WTC11 (cell line): ENCODE results near the gene NRXN3. TPM values are rescaled to one million over a fixed set of nuclear protein-coding genes. Genes with fewer than 3 reads are reported as not detected.

ENCODE experiments used
- ATAC-seq: fragments of 200-7000 bp; cut with Tn5 transposase; 2 replicates; pipeline ENCODE4 v1.10.0; 2021; ENCODE audit warnings: mild to moderate bottlenecking, moderate library complexity
- CTCF ChIA-PET: fragments of 300-600 bp; sonication (Branson Sonifier 250); formaldehyde crosslinking; loops from one replicate; lab custom pipeline; 2021; ENCODE audit warnings: antibody characterized with exemption; lab: Charles Lee
- POLR2A ChIA-PET: fragments of 350-600 bp; sonication (Branson Sonifier 250); formaldehyde crosslinking; loops from one replicate; lab custom pipeline; 2021; ENCODE audit warnings: antibody characterized with exemption; lab: Charles Lee
- DNase-seq: peaks from one replicate; pipeline ENCODE4 v3.0.0; 2021; ENCODE audit warnings: low spot score
- H3K27ac Mint-ChIP-seq: 2 replicates; pipeline ENCODE4 v1.8.0; 2021; ENCODE audit warnings: mixed read lengths
- H3K27me3 Mint-ChIP-seq: 2 replicates; pipeline ENCODE4 v1.8.0; 2021; ENCODE audit warnings: low read depth, mild to moderate bottlenecking, moderate library complexity, mixed read lengths
- H3K36me3 Mint-ChIP-seq: 2 replicates; pipeline ENCODE4 v1.8.0; 2021; ENCODE audit warnings: mixed read lengths
- H3K4me1 Mint-ChIP-seq: 2 replicates; pipeline ENCODE4 v1.8.0; 2022; ENCODE audit warnings: mixed read lengths
- H3K4me3 Mint-ChIP-seq: 2 replicates; pipeline ENCODE4 v1.8.0; 2021; ENCODE audit warnings: mild to moderate bottlenecking, moderate library complexity, mixed read lengths
- H3K9me3 Mint-ChIP-seq: 2 replicates; pipeline ENCODE4 v1.8.0; 2021; ENCODE audit warnings: mixed read lengths
- ATF1 ChIP-seq: sonication (generic); formaldehyde crosslinking; IDR thresholded peaks from 2 replicates; pipeline ENCODE4 v1.8.1; 2023; ENCODE audit warnings: mild to moderate bottlenecking, moderate library complexity, missing genetic modification reagents
- CREB1 ChIP-seq: sonication (generic); formaldehyde crosslinking; IDR thresholded peaks from 2 replicates; pipeline ENCODE4 v1.8.0; 2023; ENCODE audit warnings: mild to moderate bottlenecking, missing genetic modification reagents
- CREM ChIP-seq: sonication (generic); formaldehyde crosslinking; IDR thresholded peaks from 2 replicates; pipeline ENCODE4 v1.8.1; 2022; ENCODE audit warnings: mild to moderate bottlenecking, missing genetic modification reagents, moderate library complexity
- ELF4 ChIP-seq: sonication (generic); formaldehyde crosslinking; IDR thresholded peaks from 2 replicates; pipeline ENCODE4 v1.8.1; 2022; ENCODE audit warnings: low read depth, mild to moderate bottlenecking, moderate library complexity, missing genetic modification reagents
- ESRRA ChIP-seq: sonication (generic); formaldehyde crosslinking; IDR thresholded peaks from 2 replicates; pipeline ENCODE4 v1.8.1; 2022; ENCODE audit warnings: mild to moderate bottlenecking, missing genetic modification reagents, borderline replicate concordance
- ETV6 ChIP-seq: sonication (generic); formaldehyde crosslinking; IDR thresholded peaks from 2 replicates; pipeline ENCODE4 v1.8.1; 2022; ENCODE audit warnings: mild to moderate bottlenecking, missing genetic modification reagents
- HMGA2 ChIP-seq: fragments of 250-450 bp; sonication (Bioruptor Pico); IDR thresholded peaks from 2 replicates; pipeline ENCODE4 v1.4.0; 2021; ENCODE audit warnings: mild to moderate bottlenecking, moderate library complexity
- NFYB ChIP-seq: sonication (generic); formaldehyde crosslinking; conservative IDR thresholded peaks from 2 replicates; pipeline ENCODE4 v1.8.0; 2022; ENCODE audit warnings: low read depth, missing genetic modification reagents
- OVOL2 ChIP-seq: fragments of 250-450 bp; sonication (Bioruptor Pico); IDR thresholded peaks from 2 replicates; pipeline ENCODE4 v1.9.0; 2021; ENCODE audit warnings: mild to moderate bottlenecking, borderline replicate concordance
- SMAD3 ChIP-seq: sonication (generic); formaldehyde crosslinking; IDR thresholded peaks from 2 replicates; pipeline ENCODE4 v1.8.0; 2022; ENCODE audit warnings: missing genetic modification reagents, mild to moderate bottlenecking, borderline replicate concordance
- TEAD1 ChIP-seq: sonication (generic); formaldehyde crosslinking; IDR thresholded peaks from 2 replicates; pipeline ENCODE4 v1.8.0; 2022; ENCODE audit warnings: mild to moderate bottlenecking, missing genetic modification reagents
- ZNF671 ChIP-seq: fragments of 250-450 bp; sonication (Bioruptor Pico); IDR thresholded peaks from 2 replicates; pipeline ENCODE4 v1.8.0; 2021; ENCODE audit warnings: mild to moderate bottlenecking
- total RNA-seq: library from RNA; stranded (reverse); gene quantifications from 3 replicates; pipeline ENCODE4 v1.2.3, GENCODE V29; 2021
- TF ChIP-seq, protein P1 (sequence below): sonication (generic); formaldehyde crosslinking; IDR thresholded peaks from 2 replicates; pipeline ENCODE4 v1.8.0; 2023; ENCODE audit warnings: mild to moderate bottlenecking, missing genetic modification reagents
- TF ChIP-seq, protein P2 (sequence below): sonication (generic); formaldehyde crosslinking; IDR thresholded peaks from 2 replicates; pipeline ENCODE4 v1.8.0; 2022; ENCODE audit warnings: mild to moderate bottlenecking, missing genetic modification reagents
- TF ChIP-seq, protein P3 (sequence below): sonication (generic); formaldehyde crosslinking; IDR thresholded peaks from 2 replicates; pipeline ENCODE4 v1.8.1; 2022; ENCODE audit warnings: mild to moderate bottlenecking, moderate library complexity, missing genetic modification reagents
- TF ChIP-seq, protein P4 (sequence below): sonication (generic); formaldehyde crosslinking; IDR thresholded peaks from 2 replicates; pipeline ENCODE4 v1.8.0; 2023; ENCODE audit warnings: missing genetic modification reagents, mild to moderate bottlenecking, borderline replicate concordance
- TF ChIP-seq, protein P5 (sequence below): sonication (generic); formaldehyde crosslinking; IDR thresholded peaks from 2 replicates; pipeline ENCODE4 v1.8.0; 2022; ENCODE audit warnings: mild to moderate bottlenecking, missing genetic modification reagents
- TF ChIP-seq, protein P6 (sequence below): fragments of 250-450 bp; sonication (Bioruptor Pico); IDR thresholded peaks from 2 replicates; pipeline ENCODE4 v1.9.0; 2021; ENCODE audit warnings: mild to moderate bottlenecking

The NRXN3 gene
- total RNA-seq, 1 experiment from 2014 or later: 3.0 TPM

DNA sequence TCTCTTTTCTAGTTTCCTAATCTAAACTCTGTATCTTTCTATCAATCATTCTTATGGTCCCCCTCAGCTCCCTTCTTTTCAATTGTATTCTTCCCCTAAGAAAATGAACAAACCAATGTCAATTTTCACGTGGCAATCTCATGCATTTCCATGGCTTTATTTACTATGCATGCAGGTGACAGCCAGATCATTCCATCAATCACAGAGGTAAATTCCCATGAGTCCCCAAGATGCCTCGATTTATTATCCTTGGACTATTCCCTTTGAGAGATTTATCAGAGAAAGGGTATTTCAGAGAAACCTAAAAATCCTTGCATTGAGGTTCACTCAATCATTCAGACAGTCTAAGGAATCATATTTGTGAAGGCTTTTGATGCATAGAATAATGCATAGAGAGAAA lies 1739.9 kb downstream of the NRXN3 start:
- POLR2A ChIA-PET: no interaction called here
- peaks cover 4% of the 10 kb centered on the region for H3K36me3 Mint-ChIP-seq
- no peak overlapping the region for H3K27ac Mint-ChIP-seq
- no peak for DNase-seq
- H3K4me1 Mint-ChIP-seq: peaks cover 2% of the 10 kb centered on the region; the same call in 1 of the 2 replicates
- no peak for ATAC-seq
- peaks cover 47% of the 10 kb centered on the region for H3K9me3 Mint-ChIP-seq
- H3K4me3 Mint-ChIP-seq: no peak overlapping the region
- H3K27me3 Mint-ChIP-seq: no peaks in the 10 kb centered on the region
- CTCF ChIA-PET: no interaction called here
- no peak for TF ChIP-seq CREM (CRISPR knock-in tag)
- TF ChIP-seq SMAD3 (CRISPR knock-in tag): no peak
- TF ChIP-seq CREB1: no peak
- TF ChIP-seq HMGA2 (CRISPR knock-in tag): no peak
- TF ChIP-seq, all 79 proteins: peak for 0

DNA sequence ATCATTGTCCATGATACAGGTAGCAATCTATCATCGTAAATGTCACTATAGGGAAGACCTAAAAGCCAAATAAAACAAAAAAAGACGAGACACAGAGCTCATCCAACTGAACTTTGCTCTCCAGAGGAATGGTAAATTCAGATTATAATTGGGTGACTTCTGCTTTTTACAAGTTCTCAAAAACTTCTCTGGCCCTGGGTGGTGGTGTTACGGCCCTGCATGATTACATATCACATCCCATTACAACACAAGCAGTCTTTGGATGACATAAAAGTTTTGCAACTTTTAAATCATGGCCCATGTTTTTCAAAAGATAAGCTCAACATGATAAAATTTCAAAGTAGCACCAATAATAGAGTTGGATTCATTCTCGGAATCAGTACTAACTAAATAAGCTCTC lies 1741.6 kb downstream of the NRXN3 start:
- Mint-ChIP-seq H3K4me1 (peaks cover 2% of the 10 kb centered on the region; the same call in 1 of the 2 replicates), H3K9me3 (peaks cover 42% of the 10 kb centered on the region), H3K36me3 (peaks cover 4% of the 10 kb centered on the region), H3K27me3 (no peaks in the 10 kb centered on the region), H3K27ac (no peak overlapping the region), H3K4me3 (no peak overlapping the region)
- CTCF ChIA-PET: no interaction called here
- ATAC-seq (no peak), DNase-seq (no peak)
- POLR2A ChIA-PET: no interaction called here
- TF ChIP-seq, protein P1, sequence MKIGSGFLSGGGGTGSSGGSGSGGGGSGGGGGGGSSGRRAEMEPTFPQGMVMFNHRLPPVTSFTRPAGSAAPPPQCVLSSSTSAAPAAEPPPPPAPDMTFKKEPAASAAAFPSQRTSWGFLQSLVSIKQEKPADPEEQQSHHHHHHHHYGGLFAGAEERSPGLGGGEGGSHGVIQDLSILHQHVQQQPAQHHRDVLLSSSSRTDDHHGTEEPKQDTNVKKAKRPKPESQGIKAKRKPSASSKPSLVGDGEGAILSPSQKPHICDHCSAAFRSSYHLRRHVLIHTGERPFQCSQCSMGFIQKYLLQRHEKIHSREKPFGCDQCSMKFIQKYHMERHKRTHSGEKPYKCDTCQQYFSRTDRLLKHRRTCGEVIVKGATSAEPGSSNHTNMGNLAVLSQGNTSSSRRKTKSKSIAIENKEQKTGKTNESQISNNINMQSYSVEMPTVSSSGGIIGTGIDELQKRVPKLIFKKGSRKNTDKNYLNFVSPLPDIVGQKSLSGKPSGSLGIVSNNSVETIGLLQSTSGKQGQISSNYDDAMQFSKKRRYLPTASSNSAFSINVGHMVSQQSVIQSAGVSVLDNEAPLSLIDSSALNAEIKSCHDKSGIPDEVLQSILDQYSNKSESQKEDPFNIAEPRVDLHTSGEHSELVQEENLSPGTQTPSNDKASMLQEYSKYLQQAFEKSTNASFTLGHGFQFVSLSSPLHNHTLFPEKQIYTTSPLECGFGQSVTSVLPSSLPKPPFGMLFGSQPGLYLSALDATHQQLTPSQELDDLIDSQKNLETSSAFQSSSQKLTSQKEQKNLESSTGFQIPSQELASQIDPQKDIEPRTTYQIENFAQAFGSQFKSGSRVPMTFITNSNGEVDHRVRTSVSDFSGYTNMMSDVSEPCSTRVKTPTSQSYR: no peak
- TF ChIP-seq, protein P2, sequence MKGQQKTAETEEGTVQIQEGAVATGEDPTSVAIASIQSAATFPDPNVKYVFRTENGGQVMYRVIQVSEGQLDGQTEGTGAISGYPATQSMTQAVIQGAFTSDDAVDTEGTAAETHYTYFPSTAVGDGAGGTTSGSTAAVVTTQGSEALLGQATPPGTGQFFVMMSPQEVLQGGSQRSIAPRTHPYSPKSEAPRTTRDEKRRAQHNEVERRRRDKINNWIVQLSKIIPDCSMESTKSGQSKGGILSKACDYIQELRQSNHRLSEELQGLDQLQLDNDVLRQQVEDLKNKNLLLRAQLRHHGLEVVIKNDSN (CRISPR knock-in tag): no peak
- TF ChIP-seq, protein P3, sequence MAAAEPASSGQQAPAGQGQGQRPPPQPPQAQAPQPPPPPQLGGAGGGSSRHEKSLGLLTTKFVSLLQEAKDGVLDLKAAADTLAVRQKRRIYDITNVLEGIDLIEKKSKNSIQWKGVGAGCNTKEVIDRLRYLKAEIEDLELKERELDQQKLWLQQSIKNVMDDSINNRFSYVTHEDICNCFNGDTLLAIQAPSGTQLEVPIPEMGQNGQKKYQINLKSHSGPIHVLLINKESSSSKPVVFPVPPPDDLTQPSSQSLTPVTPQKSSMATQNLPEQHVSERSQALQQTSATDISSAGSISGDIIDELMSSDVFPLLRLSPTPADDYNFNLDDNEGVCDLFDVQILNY (CRISPR knock-in tag): no peak
- TF ChIP-seq ESRRA (CRISPR knock-in tag): no peak
- TF ChIP-seq, protein P4, sequence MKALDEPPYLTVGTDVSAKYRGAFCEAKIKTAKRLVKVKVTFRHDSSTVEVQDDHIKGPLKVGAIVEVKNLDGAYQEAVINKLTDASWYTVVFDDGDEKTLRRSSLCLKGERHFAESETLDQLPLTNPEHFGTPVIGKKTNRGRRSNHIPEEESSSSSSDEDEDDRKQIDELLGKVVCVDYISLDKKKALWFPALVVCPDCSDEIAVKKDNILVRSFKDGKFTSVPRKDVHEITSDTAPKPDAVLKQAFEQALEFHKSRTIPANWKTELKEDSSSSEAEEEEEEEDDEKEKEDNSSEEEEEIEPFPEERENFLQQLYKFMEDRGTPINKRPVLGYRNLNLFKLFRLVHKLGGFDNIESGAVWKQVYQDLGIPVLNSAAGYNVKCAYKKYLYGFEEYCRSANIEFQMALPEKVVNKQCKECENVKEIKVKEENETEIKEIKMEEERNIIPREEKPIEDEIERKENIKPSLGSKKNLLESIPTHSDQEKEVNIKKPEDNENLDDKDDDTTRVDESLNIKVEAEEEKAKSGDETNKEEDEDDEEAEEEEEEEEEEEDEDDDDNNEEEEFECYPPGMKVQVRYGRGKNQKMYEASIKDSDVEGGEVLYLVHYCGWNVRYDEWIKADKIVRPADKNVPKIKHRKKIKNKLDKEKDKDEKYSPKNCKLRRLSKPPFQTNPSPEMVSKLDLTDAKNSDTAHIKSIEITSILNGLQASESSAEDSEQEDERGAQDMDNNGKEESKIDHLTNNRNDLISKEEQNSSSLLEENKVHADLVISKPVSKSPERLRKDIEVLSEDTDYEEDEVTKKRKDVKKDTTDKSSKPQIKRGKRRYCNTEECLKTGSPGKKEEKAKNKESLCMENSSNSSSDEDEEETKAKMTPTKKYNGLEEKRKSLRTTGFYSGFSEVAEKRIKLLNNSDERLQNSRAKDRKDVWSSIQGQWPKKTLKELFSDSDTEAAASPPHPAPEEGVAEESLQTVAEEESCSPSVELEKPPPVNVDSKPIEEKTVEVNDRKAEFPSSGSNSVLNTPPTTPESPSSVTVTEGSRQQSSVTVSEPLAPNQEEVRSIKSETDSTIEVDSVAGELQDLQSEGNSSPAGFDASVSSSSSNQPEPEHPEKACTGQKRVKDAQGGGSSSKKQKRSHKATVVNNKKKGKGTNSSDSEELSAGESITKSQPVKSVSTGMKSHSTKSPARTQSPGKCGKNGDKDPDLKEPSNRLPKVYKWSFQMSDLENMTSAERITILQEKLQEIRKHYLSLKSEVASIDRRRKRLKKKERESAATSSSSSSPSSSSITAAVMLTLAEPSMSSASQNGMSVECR (CRISPR knock-in tag): no peak
- TF ChIP-seq, protein P5, sequence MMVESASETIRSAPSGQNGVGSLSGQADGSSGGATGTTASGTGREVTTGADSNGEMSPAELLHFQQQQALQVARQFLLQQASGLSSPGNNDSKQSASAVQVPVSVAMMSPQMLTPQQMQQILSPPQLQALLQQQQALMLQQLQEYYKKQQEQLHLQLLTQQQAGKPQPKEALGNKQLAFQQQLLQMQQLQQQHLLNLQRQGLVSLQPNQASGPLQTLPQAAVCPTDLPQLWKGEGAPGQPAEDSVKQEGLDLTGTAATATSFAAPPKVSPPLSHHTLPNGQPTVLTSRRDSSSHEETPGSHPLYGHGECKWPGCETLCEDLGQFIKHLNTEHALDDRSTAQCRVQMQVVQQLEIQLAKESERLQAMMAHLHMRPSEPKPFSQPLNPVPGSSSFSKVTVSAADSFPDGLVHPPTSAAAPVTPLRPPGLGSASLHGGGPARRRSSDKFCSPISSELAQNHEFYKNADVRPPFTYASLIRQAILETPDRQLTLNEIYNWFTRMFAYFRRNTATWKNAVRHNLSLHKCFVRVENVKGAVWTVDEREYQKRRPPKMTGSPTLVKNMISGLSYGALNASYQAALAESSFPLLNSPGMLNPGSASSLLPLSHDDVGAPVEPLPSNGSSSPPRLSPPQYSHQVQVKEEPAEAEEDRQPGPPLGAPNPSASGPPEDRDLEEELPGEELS (CRISPR knock-in tag): no peak

DNA sequence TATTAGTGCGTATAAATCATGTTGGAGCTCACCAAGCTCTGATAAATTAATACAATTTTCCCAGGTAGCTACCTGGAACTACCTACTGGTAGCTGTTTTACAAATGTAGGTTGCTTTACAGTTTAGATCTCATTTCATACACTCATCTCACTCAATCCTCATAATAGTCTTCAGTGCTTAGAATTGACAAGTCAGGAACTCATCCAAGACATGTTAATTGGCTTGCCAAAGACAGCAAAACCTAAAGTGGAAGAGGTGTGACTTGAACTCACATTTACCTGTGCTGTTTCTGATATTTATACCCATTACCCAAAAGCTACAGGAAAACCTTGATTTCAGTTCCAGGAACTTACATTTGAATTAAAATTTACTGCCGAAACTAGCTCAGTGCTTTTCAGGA lies 1744.4 kb downstream of the NRXN3 start:
- Mint-ChIP-seq H3K4me1 (0 out of 2 replicates have a peak, but pooled peaks cover under 1% of the 10 kb centered on the region), H3K4me3 (no peak overlapping the region), H3K27ac (no peak overlapping the region), H3K9me3 (peaks cover 49% of the 10 kb centered on the region), H3K27me3 (no peaks in the 10 kb centered on the region), H3K36me3 (peaks cover 7% of the 10 kb centered on the region)
- ATAC-seq: no peak
- ChIA-PET POLR2A (no interaction called here), CTCF (no interaction called here)
- DNase-seq: no peak
- TF ChIP-seq ELF4 (CRISPR knock-in tag) (no peak), HMGA2 (CRISPR knock-in tag) (no peak), NFYB (CRISPR knock-in tag) (no peak), TEAD1 (CRISPR knock-in tag) (no peak), ETV6 (CRISPR knock-in tag) (no peak), ATF1 (no peak), ESRRA (CRISPR knock-in tag) (no peak), OVOL2 (CRISPR knock-in tag) (no peak), ZNF671 (CRISPR knock-in tag) (no peak)
- TF ChIP-seq, protein P6, sequence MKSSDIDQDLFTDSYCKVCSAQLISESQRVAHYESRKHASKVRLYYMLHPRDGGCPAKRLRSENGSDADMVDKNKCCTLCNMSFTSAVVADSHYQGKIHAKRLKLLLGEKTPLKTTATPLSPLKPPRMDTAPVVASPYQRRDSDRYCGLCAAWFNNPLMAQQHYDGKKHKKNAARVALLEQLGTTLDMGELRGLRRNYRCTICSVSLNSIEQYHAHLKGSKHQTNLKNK (CRISPR knock-in tag): no peak
